ENCODE results near the gene TMEM72. TPM values are rescaled to one million over a fixed set of nuclear protein-coding genes. Genes with fewer than 3 reads are reported as not detected.
A peak's percentile ranks its signal among the peaks of the same experiment; 100 is the strongest.

The TMEM72 gene
- total RNA-seq, 1 donor from 2014 or later: not detected

DNA sequence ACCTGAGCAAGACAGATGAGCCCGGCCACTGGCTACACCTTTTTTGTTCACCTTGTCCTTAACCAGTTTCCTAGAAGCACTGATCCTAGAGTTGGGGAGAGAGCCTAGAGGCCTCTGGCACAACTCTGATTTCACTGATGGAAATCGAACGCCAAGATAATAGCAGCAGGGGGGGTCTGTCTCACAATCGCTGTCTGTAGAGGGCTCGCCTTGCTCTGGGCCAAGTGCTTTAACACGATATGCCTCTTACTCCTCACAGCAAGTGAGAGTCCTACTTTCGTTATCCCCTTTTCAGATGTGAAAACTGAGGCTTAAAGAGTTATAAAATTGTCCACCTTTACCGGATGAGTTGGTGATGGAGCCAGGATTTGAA, 48.9 kb downstream of the TMEM72 start:
- H3K36me3 ChIP-seq (ENCODE audit: control insufficient read depth, insufficient read depth, low read length): no peaks in the 10 kb centered on the region
- TF ChIP-seq, protein P1, sequence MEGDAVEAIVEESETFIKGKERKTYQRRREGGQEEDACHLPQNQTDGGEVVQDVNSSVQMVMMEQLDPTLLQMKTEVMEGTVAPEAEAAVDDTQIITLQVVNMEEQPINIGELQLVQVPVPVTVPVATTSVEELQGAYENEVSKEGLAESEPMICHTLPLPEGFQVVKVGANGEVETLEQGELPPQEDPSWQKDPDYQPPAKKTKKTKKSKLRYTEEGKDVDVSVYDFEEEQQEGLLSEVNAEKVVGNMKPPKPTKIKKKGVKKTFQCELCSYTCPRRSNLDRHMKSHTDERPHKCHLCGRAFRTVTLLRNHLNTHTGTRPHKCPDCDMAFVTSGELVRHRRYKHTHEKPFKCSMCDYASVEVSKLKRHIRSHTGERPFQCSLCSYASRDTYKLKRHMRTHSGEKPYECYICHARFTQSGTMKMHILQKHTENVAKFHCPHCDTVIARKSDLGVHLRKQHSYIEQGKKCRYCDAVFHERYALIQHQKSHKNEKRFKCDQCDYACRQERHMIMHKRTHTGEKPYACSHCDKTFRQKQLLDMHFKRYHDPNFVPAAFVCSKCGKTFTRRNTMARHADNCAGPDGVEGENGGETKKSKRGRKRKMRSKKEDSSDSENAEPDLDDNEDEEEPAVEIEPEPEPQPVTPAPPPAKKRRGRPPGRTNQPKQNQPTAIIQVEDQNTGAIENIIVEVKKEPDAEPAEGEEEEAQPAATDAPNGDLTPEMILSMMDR (IDR thresholded peaks at IDR 0.05; ENCODE audit: insufficient read depth, low read length, poor library complexity, severe bottlenecking): no peak
- no peak for DNase-seq (ENCODE audit: low read depth)
- peak overlapping the region; percentile 52 for H3K4me3 ChIP-seq (ENCODE audit: low read depth, low read length)
- no peaks in the 10 kb centered on the region for H3K27me3 ChIP-seq (ENCODE audit: control insufficient read depth, insufficient read depth, low read length)

DNA sequence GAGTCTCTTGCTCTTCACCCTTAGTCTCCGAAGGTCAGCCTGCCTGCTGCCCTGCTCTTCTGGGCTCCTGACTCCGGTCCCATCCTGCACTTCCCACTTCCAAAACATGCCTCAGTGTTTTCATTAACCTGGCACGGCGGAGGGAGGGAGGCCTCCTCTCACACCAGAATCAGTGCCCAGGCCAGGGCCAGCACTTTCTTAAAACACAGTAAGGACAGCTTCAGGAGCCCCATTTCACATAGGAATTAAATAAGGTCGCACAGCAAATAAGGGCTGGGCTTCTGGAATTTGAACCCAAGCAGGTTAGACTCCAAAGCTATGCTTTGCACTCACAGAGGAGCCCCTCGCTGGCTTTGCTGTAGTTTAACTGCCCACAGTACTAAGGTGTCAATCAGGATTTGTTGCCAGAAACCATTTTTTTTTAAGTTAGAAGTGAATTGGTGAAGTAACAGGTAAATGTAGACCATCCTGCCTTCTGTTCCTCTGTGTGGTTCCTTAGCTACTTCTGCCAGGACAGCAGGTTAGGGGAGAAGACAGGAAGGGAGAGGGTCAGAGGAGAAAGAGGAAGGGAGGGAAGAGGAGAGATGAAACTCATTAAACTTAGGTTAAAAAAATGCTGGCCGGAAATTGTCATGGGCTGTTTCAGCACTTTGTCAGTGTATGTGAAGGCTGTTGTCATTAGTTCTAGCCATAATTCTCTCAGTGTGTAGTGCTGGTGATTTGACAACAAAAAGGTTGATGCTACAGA, 49.5 kb downstream of the TMEM72 start:
- TF ChIP-seq, protein P1 (IDR thresholded peaks at IDR 0.05; ENCODE audit: insufficient read depth, low read length, poor library complexity, severe bottlenecking): no peak
- peak overlapping the region; percentile 52 for H3K4me3 ChIP-seq (ENCODE audit: low read depth, low read length)
- DNase-seq (ENCODE audit: low read depth): no peak
- no peaks in the 10 kb centered on the region for H3K36me3 ChIP-seq (ENCODE audit: control insufficient read depth, insufficient read depth, low read length)
- H3K27me3 ChIP-seq (ENCODE audit: control insufficient read depth, insufficient read depth, low read length): no peaks in the 10 kb centered on the region

DNA sequence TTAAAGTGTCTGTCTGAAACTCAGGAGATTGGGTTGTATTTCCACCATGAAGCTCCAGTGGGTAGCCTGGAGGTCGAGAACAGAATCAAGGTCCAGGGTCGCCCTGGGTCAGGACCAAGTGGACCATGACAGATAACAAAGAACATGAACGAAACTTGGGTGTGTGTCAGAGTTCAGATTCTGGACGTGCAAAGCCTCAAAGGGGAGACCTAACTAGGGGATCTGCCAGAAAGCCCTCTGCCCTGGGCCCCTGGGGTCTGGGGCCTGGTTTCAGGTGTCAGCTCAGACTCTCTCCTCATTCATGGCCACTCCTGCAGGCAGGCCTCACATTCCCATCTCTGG, 50.1 kb downstream of the TMEM72 start:
- no peak overlapping the region for H3K4me3 ChIP-seq (ENCODE audit: low read depth, low read length)
- TF ChIP-seq, protein P1 (IDR thresholded peaks at IDR 0.05; ENCODE audit: insufficient read depth, low read length, poor library complexity, severe bottlenecking): no peak
- no peak for DNase-seq (ENCODE audit: low read depth)
- no peaks in the 10 kb centered on the region for H3K36me3 ChIP-seq (ENCODE audit: control insufficient read depth, insufficient read depth, low read length)
- no peaks in the 10 kb centered on the region for H3K27me3 ChIP-seq (ENCODE audit: control insufficient read depth, insufficient read depth, low read length)

DNA sequence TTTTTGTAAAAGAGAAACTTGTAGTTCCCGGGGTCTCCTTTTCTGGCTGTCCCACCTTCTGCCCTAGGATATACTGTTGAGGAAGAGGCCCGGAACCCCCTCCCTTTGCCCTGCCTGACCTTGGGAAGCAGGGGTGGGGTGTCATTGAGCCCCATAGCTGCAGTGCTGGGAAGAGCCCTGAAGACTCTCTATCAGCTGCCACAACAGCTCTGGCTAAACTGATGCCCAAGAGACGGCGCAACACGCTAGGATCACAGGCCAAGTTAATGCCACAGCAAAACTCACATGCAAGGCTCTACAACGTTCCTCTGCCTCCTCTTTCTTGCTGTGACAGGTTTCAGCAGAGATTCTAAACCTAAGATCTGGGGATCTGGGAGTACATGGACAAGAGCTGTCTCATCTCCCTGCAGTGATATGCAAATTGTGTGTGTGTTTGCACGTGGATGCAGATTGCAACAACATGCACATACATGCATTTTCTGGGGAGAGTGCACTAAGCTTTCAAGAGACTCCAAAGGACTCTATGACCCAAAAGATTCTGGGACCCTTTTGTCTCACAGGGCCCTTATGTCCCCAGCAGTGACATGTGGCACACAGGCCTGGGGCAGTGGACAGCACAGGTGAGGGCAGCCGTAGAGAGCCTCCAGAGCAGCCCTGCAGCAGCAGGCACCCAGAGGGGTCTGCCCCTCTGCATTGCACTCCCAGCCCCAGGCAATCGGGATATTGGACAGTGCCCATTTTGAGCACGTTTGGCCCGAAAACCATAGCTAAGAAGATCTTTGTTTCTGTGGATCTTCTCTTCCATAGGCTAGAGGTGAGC, 51.0 kb downstream of the TMEM72 start:
- Histone ChIP-seq H3K4me3 (ENCODE audit: low read depth, low read length) (no peak overlapping the region), H3K27me3 (ENCODE audit: control insufficient read depth, insufficient read depth, low read length) (no peaks in the 10 kb centered on the region), H3K36me3 (ENCODE audit: control insufficient read depth, insufficient read depth, low read length) (no peaks in the 10 kb centered on the region)
- DNase-seq (ENCODE audit: low read depth): no peak
- TF ChIP-seq, protein P1 (IDR thresholded peaks at IDR 0.05; ENCODE audit: insufficient read depth, low read length, poor library complexity, severe bottlenecking): no peak

DNA sequence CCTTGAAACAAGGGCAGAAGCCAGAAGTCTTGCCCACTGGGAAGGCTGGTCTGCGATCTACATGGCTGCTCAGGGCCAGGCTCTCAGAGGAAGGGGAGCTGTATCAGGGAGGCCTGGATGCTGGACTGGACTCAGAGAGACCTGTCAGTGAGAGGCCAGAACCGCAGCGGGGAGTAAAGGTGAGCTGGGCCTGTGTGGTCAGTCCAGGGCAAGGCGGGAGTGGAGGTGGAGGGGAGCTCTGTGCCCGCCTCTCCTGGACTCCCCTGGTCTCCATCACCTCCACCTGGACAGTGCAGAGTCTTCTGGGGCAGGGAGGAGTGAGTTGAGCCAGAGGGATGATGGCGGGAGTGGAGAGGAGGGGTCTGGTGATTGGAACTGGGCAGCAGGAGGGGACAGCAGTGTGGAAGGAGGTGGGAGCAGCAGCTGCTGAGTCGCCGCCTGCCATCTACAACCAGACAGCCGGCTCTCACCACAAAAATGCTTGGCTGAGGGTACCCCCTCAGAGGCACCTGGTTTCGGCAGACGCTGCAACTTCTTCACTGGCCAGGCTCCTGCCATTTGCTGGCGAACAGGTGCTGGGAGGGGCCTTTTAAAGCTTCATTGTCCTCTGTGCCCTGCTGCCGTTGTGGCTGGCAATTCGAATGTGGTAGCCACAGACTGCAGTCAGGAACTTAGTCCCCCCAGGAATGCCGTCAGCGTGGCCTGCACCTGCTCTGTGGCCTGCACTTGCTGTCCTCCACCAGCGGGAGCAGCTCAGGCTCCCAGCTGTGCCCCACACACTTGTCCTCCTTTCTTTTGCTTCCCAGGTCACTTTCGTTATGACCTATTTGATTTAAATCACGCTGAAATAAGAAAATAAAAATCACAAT, 52.0 kb downstream of the TMEM72 start:
- no peak for DNase-seq (ENCODE audit: low read depth)
- H3K36me3 ChIP-seq (ENCODE audit: control insufficient read depth, insufficient read depth, low read length): no peaks in the 10 kb centered on the region
- no peak overlapping the region for H3K4me3 ChIP-seq (ENCODE audit: low read depth, low read length)
- H3K27me3 ChIP-seq (ENCODE audit: control insufficient read depth, insufficient read depth, low read length): no peaks in the 10 kb centered on the region
- TF ChIP-seq, protein P1 (IDR thresholded peaks at IDR 0.05; ENCODE audit: insufficient read depth, low read length, poor library complexity, severe bottlenecking): peak; percentile 46
